ENCODE results near the gene HECTD2. TPM values are rescaled to one million over a fixed set of nuclear protein-coding genes. Genes with fewer than 3 reads are reported as not detected.
"Not testable (repeated sequence)": the region's sequence is repeated elsewhere in the genome, so short reads cannot be mapped to it uniquely, and the experiment has no call there.

The HECTD2 gene
- total RNA-seq, 2 experiments from 2014 or later, result 4.0 to 5.5 TPM

DNA sequence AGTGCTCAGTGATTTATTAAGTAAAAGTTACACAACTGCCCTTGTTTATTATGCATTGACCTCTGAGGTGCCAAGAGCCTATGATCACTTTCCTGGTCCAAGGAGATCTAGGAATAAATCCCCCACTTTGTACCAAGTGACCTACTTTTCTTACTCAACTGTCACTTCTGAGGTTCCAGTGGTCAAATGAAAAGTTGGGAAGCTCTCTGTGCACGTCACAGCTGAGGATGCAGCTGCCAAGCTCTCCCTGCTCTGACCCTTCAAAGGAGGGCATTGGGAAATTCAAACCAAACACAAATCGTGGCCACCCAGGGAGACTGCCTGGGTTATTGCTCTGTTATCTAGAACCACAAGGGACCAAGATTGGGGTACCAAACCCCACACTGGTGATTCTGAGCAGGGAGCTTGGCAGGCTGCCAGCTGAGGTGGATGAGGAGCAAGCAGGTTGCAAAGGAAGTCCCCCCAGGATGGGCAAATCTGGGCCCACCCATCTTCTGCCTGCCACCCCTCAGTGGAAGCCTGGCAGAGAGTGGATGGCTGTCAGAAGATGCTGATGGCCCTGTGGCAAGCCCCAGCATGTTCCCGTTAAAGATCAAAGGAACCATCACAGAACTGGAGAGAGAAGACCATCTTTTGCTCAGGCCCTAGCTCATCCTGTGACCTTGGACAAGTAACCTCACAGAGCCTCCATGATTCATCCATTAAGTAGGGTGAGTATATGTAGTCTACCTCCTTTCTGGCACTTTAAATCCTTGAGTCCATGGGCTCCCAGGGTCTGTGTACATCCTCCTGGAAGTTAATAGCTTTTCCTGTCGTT is 116.0 kb downstream of the HECTD2 start:
- CTCF ChIA-PET, result no interaction called here
- POLR2A ChIA-PET, result no interaction called here
- H3K4me1 Mint-ChIP-seq (ENCODE audit: low read depth), result no peaks in the 10 kb centered on the region
- no peak for DNase-seq
- no peaks in the 10 kb centered on the region for H3K9me3 Mint-ChIP-seq
- H3K27ac Mint-ChIP-seq, result no peak overlapping the region
- H3K27me3 Mint-ChIP-seq, result no peaks in the 10 kb centered on the region
- intact Hi-C loops (cut with micrococcal nuclease), result no loop called here
- no peaks in the 10 kb centered on the region for H3K36me3 Mint-ChIP-seq
- no peak overlapping the region for H3K4me3 Mint-ChIP-seq

- Mint-ChIP-seq H3K27me3 (peaks cover 1% of the 10 kb centered on the region), H3K4me1 (ENCODE audit: low read depth) (no peaks in the 10 kb centered on the region), H3K4me3 (no peak overlapping the region), H3K27ac (no peak overlapping the region), H3K9me3 (no peaks in the 10 kb centered on the region), H3K36me3 (no peaks in the 10 kb centered on the region)
- ChIA-PET CTCF (interaction anchor here (0.5 to 1.1 kb wide), 2 partner anchors 37 to 726 kb away, joined by 3 read pairs; no protein-coding TSS in a partner anchor), POLR2A (no interaction called here)
- intact Hi-C loops (cut with micrococcal nuclease), result no loop called here
- no peak for DNase-seq
These were observed 117.9 kb downstream of the HECTD2 start for GRCh38 chr10:91528080-91528479.

DNA sequence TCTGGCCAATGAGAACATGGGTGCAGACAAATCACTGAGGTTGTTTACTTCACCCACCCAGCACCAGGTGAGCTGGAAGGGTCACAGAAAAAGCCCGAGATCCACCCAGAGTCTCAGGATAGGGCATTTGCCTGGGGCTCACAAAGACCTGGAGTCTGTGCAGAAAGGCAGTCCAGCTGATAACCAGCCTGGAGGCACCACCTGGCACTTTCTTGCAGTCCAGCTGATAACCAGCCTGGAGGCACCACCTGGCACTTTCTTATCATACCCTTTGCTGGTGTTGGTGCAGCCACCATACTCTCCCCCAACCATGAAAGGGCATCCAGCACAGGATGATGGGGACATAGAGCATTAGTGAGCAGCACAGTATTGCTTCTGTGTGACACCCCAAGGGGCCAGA is 118.6 kb downstream of the HECTD2 start:
- ChIA-PET POLR2A (no interaction called here), CTCF (interaction anchor here (1.1 kb wide), 1 partner anchor 38 kb away, joined by 3 read pairs; no protein-coding TSS in a partner anchor)
- no peaks in the 10 kb centered on the region for H3K36me3 Mint-ChIP-seq
- peaks cover 1% of the 10 kb centered on the region for H3K27me3 Mint-ChIP-seq
- H3K4me3 Mint-ChIP-seq, result no peak overlapping the region
- no peaks in the 10 kb centered on the region for H3K9me3 Mint-ChIP-seq
- no peak for DNase-seq
- intact Hi-C loops (cut with micrococcal nuclease), result no loop called here
- H3K27ac Mint-ChIP-seq, result no peak overlapping the region
- no peaks in the 10 kb centered on the region for H3K4me1 Mint-ChIP-seq (ENCODE audit: low read depth)

GRCh38 chr10:91534789-91535188 is 124.6 kb downstream of the HECTD2 start:
- intact Hi-C loops (cut with micrococcal nuclease); DNase-seq; H3K9me3 Mint-ChIP-seq: not testable (repeated sequence)

DNA sequence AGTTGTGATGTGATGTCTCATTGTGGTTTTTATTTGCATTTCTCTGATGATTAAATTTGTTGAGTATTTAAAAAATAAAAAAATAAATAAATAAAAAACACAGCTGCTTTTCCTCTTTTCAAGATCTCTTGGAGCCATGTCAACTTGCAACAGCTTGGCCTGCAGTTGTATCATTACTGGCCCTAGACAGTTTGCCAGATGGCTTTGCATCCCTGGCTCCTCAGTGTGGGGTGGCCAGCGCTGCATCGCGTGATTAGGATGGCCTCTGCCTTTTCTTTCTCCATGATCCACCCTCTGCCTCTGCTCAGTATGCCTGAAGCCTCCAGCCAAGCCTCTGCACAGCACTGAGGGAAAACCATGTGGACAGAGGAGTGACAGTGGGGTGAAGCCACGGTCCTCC is 126.0 kb downstream of the HECTD2 start:
- Mint-ChIP-seq H3K9me3 (peaks cover 2% of the 10 kb centered on the region), H3K4me1 (ENCODE audit: low read depth) (no peaks in the 10 kb centered on the region), H3K36me3 (no peaks in the 10 kb centered on the region), H3K4me3 (no peak overlapping the region), H3K27ac (no peak overlapping the region), H3K27me3 (peaks cover 3% of the 10 kb centered on the region)
- intact Hi-C loops (cut with micrococcal nuclease), result no loop called here
- ChIA-PET CTCF (no interaction called here), POLR2A (no interaction called here)
- no peak for DNase-seq

More at GRCh38 chr10:91534789-91535188, 124.6 kb downstream of the HECTD2 start:
- H3K27ac Mint-ChIP-seq; H3K4me3 Mint-ChIP-seq; H3K27me3 Mint-ChIP-seq; CTCF ChIA-PET; POLR2A ChIA-PET; H3K36me3 Mint-ChIP-seq; H3K4me1 Mint-ChIP-seq (ENCODE audit: low read depth): not testable (repeated sequence)

- CTCF ChIA-PET, result no interaction called here
- Mint-ChIP-seq H3K27ac (no peak overlapping the region), H3K4me3 (no peak overlapping the region), H3K4me1 (ENCODE audit: low read depth) (no peaks in the 10 kb centered on the region), H3K36me3 (no peaks in the 10 kb centered on the region), H3K9me3 (peaks cover 2% of the 10 kb centered on the region), H3K27me3 (peaks cover 3% of the 10 kb centered on the region)
- intact Hi-C loops (cut with micrococcal nuclease), result no loop called here
- POLR2A ChIA-PET, result no interaction called here
- no peak for DNase-seq
These were observed 126.6 kb downstream of the HECTD2 start for GRCh38 chr10:91536733-91537132.

DNA sequence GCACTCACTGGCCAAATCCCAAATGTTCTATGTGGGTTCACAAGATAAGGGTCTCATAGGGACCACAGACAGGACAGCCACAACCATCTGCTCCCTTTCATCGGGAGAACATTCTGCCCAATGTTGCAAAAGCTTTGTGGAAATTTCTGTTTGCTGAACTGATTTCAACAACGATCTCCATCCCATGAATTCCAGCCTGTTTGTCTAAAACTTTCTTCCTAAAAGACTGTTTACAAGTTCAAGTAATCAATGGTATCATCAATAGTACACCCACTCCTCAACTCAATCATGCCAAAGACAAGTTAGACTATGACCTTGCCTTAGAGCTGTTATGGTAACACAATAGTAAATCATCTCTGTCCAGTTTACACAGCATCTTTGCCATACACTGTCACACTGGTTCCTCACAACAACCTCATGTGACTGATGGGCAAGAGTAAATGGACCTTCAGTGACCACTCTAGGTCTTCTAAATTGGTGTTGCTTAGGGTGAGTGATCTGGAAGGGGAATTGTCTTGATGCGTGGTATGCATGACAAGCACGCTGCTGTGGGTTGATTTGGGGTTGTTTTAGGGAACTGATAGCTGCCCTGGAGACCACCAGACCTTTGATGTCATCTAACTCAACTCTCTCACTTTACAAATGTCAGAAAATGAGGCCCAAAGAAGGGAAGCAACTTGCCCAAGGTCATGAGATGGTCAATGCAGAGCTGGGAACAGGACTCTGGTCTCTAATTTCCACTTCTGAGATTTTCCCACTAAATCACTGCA is 127.7 kb downstream of the HECTD2 start:
- POLR2A ChIA-PET, result no interaction called here
- intact Hi-C loops (cut with micrococcal nuclease), result no loop called here
- H3K4me1 Mint-ChIP-seq (ENCODE audit: low read depth), result no peaks in the 10 kb centered on the region
- CTCF ChIA-PET, result no interaction called here
- DNase-seq, result no peak
- H3K9me3 Mint-ChIP-seq, result peaks cover 2% of the 10 kb centered on the region
- H3K27ac Mint-ChIP-seq, result no peak overlapping the region
- H3K4me3 Mint-ChIP-seq, result no peak overlapping the region
- H3K36me3 Mint-ChIP-seq, result no peaks in the 10 kb centered on the region
- peaks cover 4% of the 10 kb centered on the region for H3K27me3 Mint-ChIP-seq

GRCh38 chr10:91539930-91540329 is 129.8 kb downstream of the HECTD2 start:
- CTCF ChIA-PET, result no interaction called here
- DNase-seq, result no peak
- Mint-ChIP-seq H3K36me3 (no peaks in the 10 kb centered on the region), H3K27ac (no peak overlapping the region), H3K9me3 (no peaks in the 10 kb centered on the region), H3K4me3 (no peak overlapping the region), H3K27me3 (peaks cover 4% of the 10 kb centered on the region), H3K4me1 (ENCODE audit: low read depth) (no peaks in the 10 kb centered on the region)
- intact Hi-C loops (cut with micrococcal nuclease), result no loop called here
- POLR2A ChIA-PET, result no interaction called here

DNA sequence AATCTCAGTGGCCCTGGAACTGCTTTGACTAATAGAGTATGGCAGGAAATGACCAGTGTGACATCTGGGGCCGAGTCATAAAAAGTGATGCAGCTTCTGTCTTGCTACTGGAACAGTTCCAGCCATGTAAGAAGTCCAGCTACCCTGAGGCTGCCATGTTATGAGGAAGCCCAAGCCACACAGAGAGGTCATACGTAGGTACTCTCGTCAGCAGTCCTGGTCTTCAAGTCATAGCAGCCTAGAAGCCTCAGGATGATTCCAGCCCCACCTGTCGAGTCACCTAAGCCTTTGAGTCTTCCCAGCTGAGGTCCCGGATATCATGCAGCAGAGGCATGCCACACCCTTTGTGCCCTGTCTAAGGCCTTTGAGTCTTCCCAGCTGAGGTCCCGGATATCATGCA is 130.6 kb downstream of the HECTD2 start:
- ChIA-PET CTCF (no interaction called here), POLR2A (no interaction called here)
- peaks cover 4% of the 10 kb centered on the region for H3K27me3 Mint-ChIP-seq
- H3K36me3 Mint-ChIP-seq, result no peaks in the 10 kb centered on the region
- no peaks in the 10 kb centered on the region for H3K9me3 Mint-ChIP-seq
- no peaks in the 10 kb centered on the region for H3K4me1 Mint-ChIP-seq (ENCODE audit: low read depth)
- no peak overlapping the region for H3K27ac Mint-ChIP-seq
- intact Hi-C loops (cut with micrococcal nuclease), result no loop called here
- DNase-seq, result no peak
- no peak overlapping the region for H3K4me3 Mint-ChIP-seq

DNA sequence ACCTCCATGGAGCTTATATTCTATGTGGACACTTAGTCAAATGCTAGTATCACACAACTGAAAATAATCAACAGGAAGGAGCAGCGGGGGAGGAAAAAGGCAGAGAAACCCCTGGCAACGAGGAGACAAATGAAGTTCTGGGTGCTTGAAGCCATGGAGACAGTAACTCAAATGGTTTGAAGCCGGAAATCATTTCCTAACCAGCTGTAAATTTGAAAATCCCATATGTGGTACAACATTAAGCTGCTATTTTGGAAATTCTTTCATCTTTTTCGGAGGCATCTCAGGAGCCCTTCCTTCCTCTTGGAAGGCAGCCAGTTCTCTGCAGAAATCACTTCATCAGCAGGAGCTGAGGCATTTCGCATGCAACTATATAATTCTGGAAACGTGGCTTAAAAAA is 131.3 kb downstream of the HECTD2 start:
- ChIA-PET CTCF (no interaction called here), POLR2A (no interaction called here)
- no peak for DNase-seq
- peaks cover 4% of the 10 kb centered on the region for H3K27me3 Mint-ChIP-seq
- intact Hi-C loops (cut with micrococcal nuclease), result no loop called here
- no peak overlapping the region for H3K4me3 Mint-ChIP-seq
- no peaks in the 10 kb centered on the region for H3K4me1 Mint-ChIP-seq (ENCODE audit: low read depth)
- H3K27ac Mint-ChIP-seq, result no peak overlapping the region
- no peaks in the 10 kb centered on the region for H3K9me3 Mint-ChIP-seq
- no peaks in the 10 kb centered on the region for H3K36me3 Mint-ChIP-seq

DNA sequence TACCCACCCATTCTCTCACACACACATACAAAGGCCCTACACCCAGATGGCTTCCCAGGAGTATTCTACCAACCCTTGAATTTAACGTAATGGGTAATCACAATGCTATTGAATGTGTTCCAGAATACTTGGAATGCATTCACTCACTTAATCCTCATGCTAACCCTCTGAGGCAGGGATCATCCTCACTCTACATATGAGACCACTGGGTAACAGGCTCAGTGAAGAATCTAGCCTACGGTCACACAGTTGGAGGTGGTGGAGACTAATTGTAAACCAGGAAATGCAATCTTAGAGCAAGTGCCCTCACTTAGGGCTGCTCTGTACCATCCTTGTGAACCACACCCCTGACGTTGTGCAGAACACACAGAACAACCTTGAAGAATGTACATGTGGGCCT is 135.2 kb downstream of the HECTD2 start:
- Mint-ChIP-seq H3K9me3 (no peaks in the 10 kb centered on the region), H3K4me1 (ENCODE audit: low read depth) (no peaks in the 10 kb centered on the region), H3K27me3 (peaks cover 2% of the 10 kb centered on the region), H3K27ac (no peak overlapping the region), H3K4me3 (no peak overlapping the region), H3K36me3 (no peaks in the 10 kb centered on the region)
- CTCF ChIA-PET, result no interaction called here
- intact Hi-C loops (cut with micrococcal nuclease), result no loop called here
- no peak for DNase-seq
- POLR2A ChIA-PET, result no interaction called here

- DNase-seq, result no peak
- Mint-ChIP-seq H3K27me3 (peaks cover 2% of the 10 kb centered on the region), H3K36me3 (no peaks in the 10 kb centered on the region), H3K9me3 (no peaks in the 10 kb centered on the region), H3K27ac (no peak overlapping the region), H3K4me3 (no peak overlapping the region), H3K4me1 (ENCODE audit: low read depth) (no peaks in the 10 kb centered on the region)
- POLR2A ChIA-PET, result no interaction called here
- intact Hi-C loops (cut with micrococcal nuclease), result no loop called here
- CTCF ChIA-PET, result no interaction called here
These were observed 135.7 kb downstream of the HECTD2 start for GRCh38 chr10:91545838-91546237.

GRCh38 chr10:91549262-91549661 is 139.1 kb downstream of the HECTD2 start:
- CTCF ChIA-PET, result no interaction called here
- intact Hi-C loops (cut with micrococcal nuclease), result no loop called here
- Mint-ChIP-seq H3K4me3 (no peak overlapping the region), H3K4me1 (ENCODE audit: low read depth) (no peaks in the 10 kb centered on the region), H3K9me3 (no peaks in the 10 kb centered on the region), H3K36me3 (no peaks in the 10 kb centered on the region), H3K27ac (no peak overlapping the region), H3K27me3 (no peaks in the 10 kb centered on the region)
- no peak for DNase-seq
- POLR2A ChIA-PET, result no interaction called here
